Thymus (tissue), 11 donors: Measurements from ENCODE around the gene KRT36. TPM values are rescaled to one million over a fixed set of nuclear protein-coding genes. Genes with fewer than 3 reads are reported as not detected.

Experiments
- DNase-seq, 9 donors: peaks; one replicate each; pipeline ENCODE4 v3.0.0-alpha.2; 2013; ENCODE audit warnings: low spot score in 9 of 9, low read depth in 6 of 9, missing footprints in 1 of 9
- H3K27ac ChIP-seq, 2 donors: one replicate each; pipeline ENCODE4 v1.5.1; 2013; ENCODE audit warnings: control low read depth in 1 of 2, low read depth in 1 of 2, low read length in 1 of 2, mild to moderate bottlenecking in 1 of 2, moderate library complexity in 1 of 2
- H3K27me3 ChIP-seq, 2 donors: one replicate each; pipeline ENCODE4 v1.5.1; 2013; ENCODE audit warnings: low read length in 1 of 2; ENCODE audit not compliant: control insufficient read depth in 2 of 2, insufficient read depth in 1 of 2
- H3K36me3 ChIP-seq, 2 donors: one replicate each; pipeline ENCODE4 v1.5.1; 2013; ENCODE audit warnings: low read length in 1 of 2, mild to moderate bottlenecking in 1 of 2, moderate library complexity in 1 of 2; ENCODE audit not compliant: control insufficient read depth in 2 of 2, insufficient read depth in 2 of 2
- H3K4me1 ChIP-seq, 2 donors: one replicate each; pipeline ENCODE4 v1.5.1; 2013; ENCODE audit warnings: low read length in 2 of 2; ENCODE audit not compliant: control insufficient read depth in 2 of 2, insufficient read depth in 2 of 2
- H3K4me3 ChIP-seq, 2 donors: one replicate each; pipeline ENCODE4 v1.5.1; 2013; ENCODE audit warnings: low read length in 2 of 2, control low read depth in 1 of 2, mild to moderate bottlenecking in 1 of 2
- H3K9me3 ChIP-seq, 2 donors: one replicate each; pipeline ENCODE4 v1.5.1; 2013; ENCODE audit warnings: low read length in 1 of 2, mild to moderate bottlenecking in 1 of 2; ENCODE audit not compliant: control insufficient read depth in 2 of 2, insufficient read depth in 1 of 2
- WGBS: extraction: QIAGEN DNeasy Blood & Tissue Kit; methylation state at CpG from one replicate; pipeline ENCODE4 v1.1.7; 2013; 5-methylcytosine and 5-hydroxymethylcytosine counted together
- polyA plus RNA-seq: library from polyadenylated mRNA; stranded (reverse); fragments of 200-250 nt; gene quantifications from one replicate; pipeline ENCODE4 v1.2.3, GENCODE V29; 2013
- total RNA-seq: library from RNA; stranded (reverse); fragments of 120-200 nt; gene quantifications from one replicate; pipeline ENCODE4 v1.2.4, GENCODE V29; 2013
- donor health status: healthy.

Gene KRT36
- total and polyA plus RNA-seq, 2 donors = 1.2 to 3.5 TPM

DNA sequence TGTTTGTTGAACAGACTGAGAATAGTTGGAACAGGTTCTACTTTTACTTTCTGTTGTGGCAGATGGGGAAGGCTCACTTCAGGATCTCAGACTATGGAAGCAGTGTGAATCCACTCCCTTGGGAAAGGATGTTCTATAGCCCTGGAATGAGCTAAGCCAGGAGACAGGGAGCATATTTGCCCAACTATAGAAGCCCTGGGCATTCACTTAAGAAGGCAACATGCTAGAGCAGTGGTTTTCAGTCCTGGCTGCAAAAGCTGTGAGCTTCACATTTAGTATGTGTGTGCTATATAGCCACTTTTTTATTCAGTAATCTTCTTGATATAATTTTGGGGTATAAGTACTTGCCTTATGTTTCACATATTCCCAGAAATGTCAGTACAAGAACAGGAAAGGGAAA lies 21.4 kb downstream of the KRT36 start:
- no peaks in the 10 kb centered on the region for H3K36me3 ChIP-seq
- H3K27ac ChIP-seq = no peak overlapping the region
- no peaks in the 10 kb centered on the region for H3K4me1 ChIP-seq
- DNase-seq = no peak
- H3K27me3 ChIP-seq = no peaks in the 10 kb centered on the region
- H3K9me3 ChIP-seq = no peaks in the 10 kb centered on the region
- H3K4me3 ChIP-seq = no peak overlapping the region

- no peak for DNase-seq
- WGBS = 83% methylated on average over 4 of the region's 4 CpGs
- Histone ChIP-seq H3K9me3 (no peaks in the 10 kb centered on the region), H3K4me3 (no peak overlapping the region), H3K36me3 (no peaks in the 10 kb centered on the region), H3K27me3 (no peaks in the 10 kb centered on the region), H3K27ac (no peak overlapping the region), H3K4me1 (no peaks in the 10 kb centered on the region)
Observed at GRCh38 chr17:41467561-41467960, 22.1 kb downstream of the KRT36 start.

DNA sequence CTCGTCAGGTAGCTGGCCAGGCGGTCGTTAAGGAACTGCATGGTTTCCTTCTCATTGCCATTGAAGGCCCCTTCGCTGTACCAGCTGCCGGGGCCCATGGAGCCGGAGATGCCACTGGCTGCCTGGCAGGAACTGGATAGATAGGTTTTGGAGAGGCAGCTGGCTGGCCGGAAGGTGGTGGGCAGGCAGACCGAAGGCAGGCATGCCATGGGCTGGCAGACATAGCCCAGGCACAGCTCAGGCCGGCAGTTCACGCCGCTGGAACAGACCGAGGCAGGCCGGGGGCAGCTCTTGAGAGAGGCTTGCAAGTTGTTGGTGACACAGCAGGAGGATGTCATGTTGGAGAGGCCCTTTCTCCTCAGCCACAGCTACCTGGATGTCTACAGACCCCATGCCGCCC lies 22.7 kb downstream of the KRT36 start, which contains the start of gene KRT32:
Gene KRT32 (minus strand): TSS at position 399 of the 400 bp plus-strand sequence. CDS start 61 bp downstream, at position 338.
- H3K4me1 ChIP-seq = no peaks in the 10 kb centered on the region
- no peak within 1 kb of the TSS for H3K4me3 ChIP-seq
- no peaks in the 10 kb centered on the region for H3K27me3 ChIP-seq
- H3K36me3 ChIP-seq = no peaks in the 10 kb centered on the region
- DNase-seq = no peak
- H3K9me3 ChIP-seq = no peaks in the 10 kb centered on the region
- no peak within 1 kb of the TSS for H3K27ac ChIP-seq
- 95% methylated on average over 14 of the region's 14 CpGs for WGBS

DNA sequence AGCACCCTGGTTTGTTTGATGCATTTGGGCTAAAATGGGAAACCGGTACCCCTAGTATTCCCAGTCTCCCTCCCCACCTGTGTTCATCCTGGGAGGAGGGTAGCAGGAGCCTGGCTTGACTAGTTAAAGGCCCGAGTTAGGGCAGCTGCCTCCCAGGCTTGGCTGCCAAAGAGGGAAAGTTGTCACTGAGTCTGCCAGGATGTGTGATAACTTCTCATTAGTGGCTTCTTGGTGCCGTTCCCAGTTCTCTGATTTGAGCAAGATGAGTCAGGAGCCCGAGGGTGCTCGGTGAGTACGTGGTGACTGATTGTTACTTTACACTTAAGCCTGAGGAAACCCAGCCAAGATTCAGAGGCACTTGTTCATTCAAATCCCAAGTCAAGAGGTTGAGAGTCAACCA lies 25.0 kb downstream of the KRT36 start:
- H3K36me3 ChIP-seq = no peaks in the 10 kb centered on the region
- H3K9me3 ChIP-seq = no peaks in the 10 kb centered on the region
- H3K27me3 ChIP-seq = no peaks in the 10 kb centered on the region
- H3K4me3 ChIP-seq = no peak overlapping the region
- 85% methylated on average over 6 of the region's 6 CpGs for WGBS
- H3K4me1 ChIP-seq = no peaks in the 10 kb centered on the region
- peak in 2 of 9 donors; percentile 1 to 28 for DNase-seq
- H3K27ac ChIP-seq = peak overlapping the region in 1 of 2 donors; percentile 51

DNA sequence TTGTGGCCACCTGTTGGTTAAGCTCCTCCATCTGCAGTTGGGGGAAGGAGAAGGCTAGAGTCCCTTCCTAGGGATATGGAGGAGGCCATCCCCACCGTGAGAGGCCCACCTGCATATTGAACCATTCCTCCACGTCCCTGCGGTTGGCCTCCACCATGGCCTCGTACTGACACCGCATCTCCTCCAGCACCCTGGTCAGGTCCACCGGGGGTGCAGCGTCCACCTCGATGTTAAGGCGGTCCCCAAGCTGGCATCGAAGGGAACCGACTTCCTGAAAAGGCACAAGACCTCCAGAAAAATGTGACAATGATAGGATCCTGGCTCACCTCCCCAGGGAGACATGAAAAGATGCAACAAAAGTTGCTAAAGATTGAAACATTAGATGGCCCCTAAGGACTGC lies 25.5 kb downstream of the KRT36 start:
- H3K36me3 ChIP-seq = no peaks in the 10 kb centered on the region
- H3K4me3 ChIP-seq = no peak overlapping the region
- H3K27me3 ChIP-seq = no peaks in the 10 kb centered on the region
- peak overlapping the region in 1 of 2 donors; percentile 51 for H3K27ac ChIP-seq
- no peaks in the 10 kb centered on the region for H3K9me3 ChIP-seq
- H3K4me1 ChIP-seq = no peaks in the 10 kb centered on the region
- 88% methylated on average over 11 of the region's 11 CpGs for WGBS
- DNase-seq = no peak

- H3K27ac ChIP-seq = no peak overlapping the region
- no peak for DNase-seq
- no peak overlapping the region for H3K4me3 ChIP-seq
- no peaks in the 10 kb centered on the region for H3K4me1 ChIP-seq
- WGBS = 96% methylated on average over 8 of the region's 8 CpGs
- no peaks in the 10 kb centered on the region for H3K36me3 ChIP-seq
- H3K27me3 ChIP-seq = no peaks in the 10 kb centered on the region
- H3K9me3 ChIP-seq = no peaks in the 10 kb centered on the region
Observed at GRCh38 chr17:41463746-41464145, 26.0 kb downstream of the KRT36 start.

- Histone ChIP-seq H3K27me3 (no peaks in the 10 kb centered on the region), H3K36me3 (no peaks in the 10 kb centered on the region), H3K4me1 (no peaks in the 10 kb centered on the region), H3K9me3 (no peaks in the 10 kb centered on the region), H3K4me3 (no peak overlapping the region), H3K27ac (no peak overlapping the region)
- DNase-seq = no peak
- WGBS = 87% methylated on average over 15 of the region's 15 CpGs
Observed at GRCh38 chr17:41462705-41463104, 27.0 kb downstream of the KRT36 start.

DNA sequence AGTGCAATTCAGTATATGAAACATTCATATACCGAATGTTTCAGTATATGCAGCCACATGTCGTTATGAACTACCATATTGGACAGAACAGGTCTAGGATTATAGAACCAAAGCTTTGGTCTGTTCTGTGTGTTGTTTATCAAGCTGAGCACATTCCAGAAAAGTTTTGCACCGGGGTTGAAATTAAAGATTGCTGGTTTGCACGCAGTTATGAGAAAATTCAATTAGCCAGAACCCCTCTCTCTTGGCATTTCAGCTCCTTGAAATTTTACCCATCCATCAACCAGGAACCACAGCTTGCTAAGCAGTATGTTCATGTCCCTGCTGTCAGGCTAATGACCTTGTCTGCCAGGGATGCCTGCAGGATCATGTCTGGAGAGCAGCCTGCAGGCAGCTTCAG lies 32.0 kb downstream of the KRT36 start:
- Histone ChIP-seq H3K36me3 (no peaks in the 10 kb centered on the region), H3K4me3 (no peak overlapping the region), H3K4me1 (peaks cover 0 to 9% of the 10 kb centered on the region in 2 donors), H3K27ac (peak overlapping the region in 1 of 2 donors; percentile 58), H3K9me3 (no peaks in the 10 kb centered on the region), H3K27me3 (peaks cover 0 to 2% of the 10 kb centered on the region in 2 donors)
- WGBS = 87% methylated on average over 4 of the region's 4 CpGs
- peak in 2 of 9 donors; percentile 0 to 22 for DNase-seq

- Histone ChIP-seq H3K27me3 (peaks cover 0 to 2% of the 10 kb centered on the region in 2 donors), H3K4me3 (no peak overlapping the region), H3K9me3 (no peaks in the 10 kb centered on the region), H3K4me1 (peaks cover 0 to 9% of the 10 kb centered on the region in 2 donors), H3K27ac (peak overlapping the region in 1 of 2 donors; percentile 36), H3K36me3 (no peaks in the 10 kb centered on the region)
- WGBS = 94% methylated on average over 3 of the region's 3 CpGs
- DNase-seq = no peak
Observed at GRCh38 chr17:41456204-41456603, 33.5 kb downstream of the KRT36 start.

DNA sequence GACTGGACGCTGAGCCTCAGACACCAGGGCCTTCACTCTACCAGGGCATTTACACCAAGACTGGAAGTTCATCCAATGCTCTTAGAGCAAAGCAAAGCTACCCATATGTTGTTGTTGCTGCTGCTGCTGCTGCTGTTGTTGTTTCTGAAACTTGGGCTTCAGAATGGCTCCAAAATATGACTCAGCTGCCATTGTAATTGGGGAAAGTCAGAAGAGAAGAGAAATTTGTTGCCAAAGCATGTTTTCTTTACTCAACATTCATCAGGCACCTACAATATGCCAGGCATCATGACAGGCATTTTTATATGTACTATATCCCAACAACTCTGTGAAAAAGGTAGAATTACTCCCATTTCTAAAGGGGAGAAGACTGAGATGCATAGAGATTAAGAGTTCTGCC lies 34.5 kb downstream of the KRT36 start:
- Histone ChIP-seq H3K4me3 (no peak overlapping the region), H3K27ac (no peak overlapping the region), H3K27me3 (peaks cover 0 to 2% of the 10 kb centered on the region in 2 donors), H3K4me1 (peaks cover 0 to 9% of the 10 kb centered on the region in 2 donors), H3K36me3 (no peaks in the 10 kb centered on the region), H3K9me3 (no peaks in the 10 kb centered on the region)
- DNase-seq = no peak
- 100% methylated on average over 1 of the region's 1 CpG for WGBS
